GM12878 (cell line): Measurements from ENCODE around the gene CCDC191. TPM values are rescaled to one million over a fixed set of nuclear protein-coding genes. Genes with fewer than 3 reads are reported as not detected.

Experiments
- BACH1 ChIP-seq: fragments of 450-650 bp; IDR thresholded peaks from 2 replicates; pipeline ENCODE4 v1.6.1; 2017; ENCODE audit warnings: mild to moderate bottlenecking, borderline replicate concordance
- CREB1 ChIP-seq: IDR thresholded peaks from 2 replicates; pipeline ENCODE4 v1.6.1; 2012; ENCODE audit warnings: low read depth, mild to moderate bottlenecking, inconsistent platforms
- FOS ChIP-seq: IDR thresholded peaks from 3 replicates; pipeline ENCODE4 v1.6.1; 2011; ENCODE audit warnings: borderline replicate concordance; ENCODE audit not compliant: insufficient read length; ENCODE audit errors: extremely low read depth
- GATAD2B ChIP-seq: fragments of 450-650 bp; conservative IDR thresholded peaks from 2 replicates; pipeline ENCODE4 v1.6.1; 2017; ENCODE audit warnings: low read depth, mild to moderate bottlenecking, moderate library complexity
- KLF5 ChIP-seq: fragments of 450-650 bp; IDR thresholded peaks from 2 replicates; pipeline ENCODE4 v1.6.1; 2014; ENCODE audit warnings: mild to moderate bottlenecking; ENCODE audit not compliant: partially characterized antibody
- NR2F1 ChIP-seq: fragments of 450-650 bp; conservative IDR thresholded peaks from 2 replicates; pipeline ENCODE4 v1.6.1; 2017; ENCODE audit warnings: mild to moderate bottlenecking
- PML ChIP-seq: IDR thresholded peaks from 2 replicates; pipeline ENCODE4 v1.6.1; 2012; ENCODE audit warnings: low read length, inconsistent platforms
- RCOR1 ChIP-seq: conservative IDR thresholded peaks from 2 replicates; pipeline ENCODE4 v1.6.1; 2012; ENCODE audit warnings: low read depth, low read length, improper control_type of control experiment
- RFX5 ChIP-seq: IDR thresholded peaks from 2 replicates; pipeline ENCODE4 v1.6.1; 2011; ENCODE audit warnings: low read depth, low read length, improper control_type of control experiment
- RUNX3 ChIP-seq: IDR thresholded peaks from 2 replicates; pipeline ENCODE4 v1.6.1; 2012; ENCODE audit warnings: low read length, inconsistent platforms
- SP1 ChIP-seq: IDR thresholded peaks from one replicate; pipeline ENCODE4 v1.6.1; 2011; ENCODE audit warnings: low read depth, low read length
- ZBED1 ChIP-seq: IDR thresholded peaks from 2 replicates; pipeline ENCODE4 v1.6.1; 2016; ENCODE audit warnings: borderline replicate concordance
- ZNF217 ChIP-seq: fragments of 450-650 bp; IDR thresholded peaks from 2 replicates; pipeline ENCODE4 v1.6.1; 2017; ENCODE audit warnings: antibody characterized with exemption, mild to moderate bottlenecking
- ZSCAN29 ChIP-seq: fragments of 450-650 bp; IDR thresholded peaks from 2 replicates; pipeline ENCODE4 v1.6.1; 2017; ENCODE audit warnings: mild to moderate bottlenecking, moderate library complexity
- polyA plus RNA-seq, 11 experiments: library from polyadenylated mRNA; depleted of rRNA in 4 of 11; unstranded in 6 of 11; stranded (reverse) in 5 of 11; fragments of >200 nt; fragmentation: Nextera tagmentation in 4 of 11; fragmentation: Illumina TruSeq in 1 of 11; extraction: Ambion mirVana in 4 of 11; extraction: Trizol in 1 of 11; gene quantifications; 1 replicate in 1 of 11; 2 replicates in 10 of 11; pipeline versions ENCODE4 v1.2.1 to v1.2.3, GENCODE V29; 2011 to 2016; ENCODE audit warnings: inconsistent platforms in 2 of 11, missing spikeins in 2 of 11, low read depth in 1 of 11
- total RNA-seq, 4 experiments: library from RNA; depleted of rRNA in 3 of 4; stranded (reverse); fragments of >200 nt in 3 of 4; fragmentation: Illumina TruSeq in 1 of 4; extraction: Trizol in 1 of 4; gene quantifications; 2 replicates each; pipeline versions ENCODE4 v1.2.1 to v1.2.3, GENCODE V29; 2013 to 2021
- TF ChIP-seq, protein P1 (sequence below): IDR thresholded peaks from 2 replicates; pipeline ENCODE4 v1.6.1; 2011; ENCODE audit warnings: borderline replicate concordance, low read depth, mild to moderate bottlenecking, moderate library complexity, low read length; ENCODE audit not compliant: insufficient read depth, poor library complexity, severe bottlenecking
- TF ChIP-seq, protein P2 (sequence below), 3 experiments: IDR thresholded peaks in 2 of 3; conservative IDR thresholded peaks in 1 of 3; 2 replicates each; pipeline ENCODE4 v1.5.1; 2011; ENCODE audit warnings: low read depth in 3 of 3, low read length in 3 of 3, mild to moderate bottlenecking in 3 of 3, control low read depth in 2 of 3, moderate library complexity in 2 of 3, inconsistent platforms in 1 of 3, mixed read lengths in 1 of 3; ENCODE audit not compliant: control insufficient read depth in 2 of 3, insufficient read depth in 1 of 3; ENCODE audit errors: extremely low read depth in 1 of 3
- TF ChIP-seq, protein P3 (sequence below): IDR thresholded peaks from 2 replicates; pipeline ENCODE4 v1.6.1; 2011; ENCODE audit warnings: borderline replicate concordance, low read depth, mild to moderate bottlenecking, moderate library complexity, mixed read lengths, low read length; ENCODE audit not compliant: insufficient read depth; ENCODE audit errors: extremely low read length
- TF ChIP-seq, protein P4 (sequence below): fragments of 450-650 bp; IDR thresholded peaks from 2 replicates; pipeline ENCODE4 v1.6.1; 2017; ENCODE audit warnings: mild to moderate bottlenecking, low read depth, inconsistent platforms; ENCODE audit not compliant: poor library complexity, severe bottlenecking
- TF ChIP-seq, protein P5 (sequence below): fragments of 450-650 bp; IDR thresholded peaks from 2 replicates; pipeline ENCODE4 v1.6.1; 2017; ENCODE audit warnings: mild to moderate bottlenecking
- TF ChIP-seq, protein P6 (sequence below): fragments of 450-650 bp; IDR thresholded peaks from 2 replicates; pipeline ENCODE4 v1.6.1; 2017; ENCODE audit warnings: borderline replicate concordance

CCDC191 gene
- total and polyA plus RNA-seq, 10 of the 15 experiments (the other 5 are each of a cell fraction or from before 2014, with no cell fraction given), result 1.2 to 2.9 (median 1.7) TPM

DNA sequence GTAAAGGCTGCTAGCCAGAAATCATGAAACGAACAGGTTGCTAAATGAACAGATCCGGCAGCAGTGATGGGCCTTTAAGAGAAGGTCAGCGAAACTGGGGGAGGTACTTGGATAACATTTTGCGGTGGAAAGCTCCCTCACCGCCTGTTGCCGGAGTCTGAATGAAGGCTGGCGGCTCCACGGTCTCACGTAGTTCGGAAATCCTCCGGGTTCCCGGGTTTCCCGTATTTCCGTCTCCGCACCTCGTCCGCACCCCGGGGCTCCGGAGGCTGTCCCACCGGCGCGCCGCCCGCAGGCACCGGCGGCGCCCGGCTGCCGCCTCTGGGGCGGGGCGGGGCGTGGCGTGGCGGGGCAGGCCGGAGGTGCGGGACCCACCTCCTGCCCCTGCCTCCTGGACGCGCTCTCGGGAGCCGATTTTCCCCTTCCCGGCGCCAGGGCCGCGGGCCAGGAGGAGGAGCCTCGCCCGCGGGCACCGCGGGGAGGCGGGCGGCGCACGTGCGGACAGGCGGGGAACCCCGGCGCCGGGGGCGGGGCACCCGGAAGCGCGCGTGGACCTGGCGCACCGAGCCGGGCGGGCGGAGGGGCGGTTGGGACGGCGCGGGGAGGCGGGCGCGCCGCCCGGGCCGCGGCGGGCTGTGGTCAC is 108.8 kb downstream of the CCDC191 start, which contains the start of gene ZDHHC23 (continued):
- TF ChIP-seq, protein P1, sequence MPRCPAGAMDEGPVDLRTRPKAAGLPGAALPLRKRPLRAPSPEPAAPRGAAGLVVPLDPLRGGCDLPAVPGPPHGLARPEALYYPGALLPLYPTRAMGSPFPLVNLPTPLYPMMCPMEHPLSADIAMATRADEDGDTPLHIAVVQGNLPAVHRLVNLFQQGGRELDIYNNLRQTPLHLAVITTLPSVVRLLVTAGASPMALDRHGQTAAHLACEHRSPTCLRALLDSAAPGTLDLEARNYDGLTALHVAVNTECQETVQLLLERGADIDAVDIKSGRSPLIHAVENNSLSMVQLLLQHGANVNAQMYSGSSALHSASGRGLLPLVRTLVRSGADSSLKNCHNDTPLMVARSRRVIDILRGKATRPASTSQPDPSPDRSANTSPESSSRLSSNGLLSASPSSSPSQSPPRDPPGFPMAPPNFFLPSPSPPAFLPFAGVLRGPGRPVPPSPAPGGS, result peak; percentile 32
- TF ChIP-seq ZSCAN29 (0 out of 2 replicates have a peak, but pooled peaks have one; percentile 3), RFX5 (no peak), FOS (no peak), PML (no peak), RUNX3 (peak; percentile 22; the same call in 1 of the 2 replicates), GATAD2B (peak; percentile 71), ZNF217 (0 out of 2 replicates have a peak, but pooled peaks have one; percentile 33), KLF5 (no peak), CREB1 (no peak), SP1 (no peak), ZBED1 (no peak), BACH1 (no peak), NR2F1 (peak; percentile 14), RCOR1 (no peak)
- TF ChIP-seq, protein P2, sequence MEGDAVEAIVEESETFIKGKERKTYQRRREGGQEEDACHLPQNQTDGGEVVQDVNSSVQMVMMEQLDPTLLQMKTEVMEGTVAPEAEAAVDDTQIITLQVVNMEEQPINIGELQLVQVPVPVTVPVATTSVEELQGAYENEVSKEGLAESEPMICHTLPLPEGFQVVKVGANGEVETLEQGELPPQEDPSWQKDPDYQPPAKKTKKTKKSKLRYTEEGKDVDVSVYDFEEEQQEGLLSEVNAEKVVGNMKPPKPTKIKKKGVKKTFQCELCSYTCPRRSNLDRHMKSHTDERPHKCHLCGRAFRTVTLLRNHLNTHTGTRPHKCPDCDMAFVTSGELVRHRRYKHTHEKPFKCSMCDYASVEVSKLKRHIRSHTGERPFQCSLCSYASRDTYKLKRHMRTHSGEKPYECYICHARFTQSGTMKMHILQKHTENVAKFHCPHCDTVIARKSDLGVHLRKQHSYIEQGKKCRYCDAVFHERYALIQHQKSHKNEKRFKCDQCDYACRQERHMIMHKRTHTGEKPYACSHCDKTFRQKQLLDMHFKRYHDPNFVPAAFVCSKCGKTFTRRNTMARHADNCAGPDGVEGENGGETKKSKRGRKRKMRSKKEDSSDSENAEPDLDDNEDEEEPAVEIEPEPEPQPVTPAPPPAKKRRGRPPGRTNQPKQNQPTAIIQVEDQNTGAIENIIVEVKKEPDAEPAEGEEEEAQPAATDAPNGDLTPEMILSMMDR (IDR thresholded peaks at IDR 0.05 in 2 of 3, conservative IDR thresholded peaks at IDR 0.05 in 1 of 3; ENCODE audit: control insufficient read depth in 2 of 3, extremely low read depth in 1 of 3, insufficient read depth in 1 of 3, low read depth in 3 of 3, low read length in 3 of 3), result 0 out of 6 replicates have a peak, but pooled peaks of 1 of the 3 experiments have one; percentile 5
- TF ChIP-seq, protein P3, sequence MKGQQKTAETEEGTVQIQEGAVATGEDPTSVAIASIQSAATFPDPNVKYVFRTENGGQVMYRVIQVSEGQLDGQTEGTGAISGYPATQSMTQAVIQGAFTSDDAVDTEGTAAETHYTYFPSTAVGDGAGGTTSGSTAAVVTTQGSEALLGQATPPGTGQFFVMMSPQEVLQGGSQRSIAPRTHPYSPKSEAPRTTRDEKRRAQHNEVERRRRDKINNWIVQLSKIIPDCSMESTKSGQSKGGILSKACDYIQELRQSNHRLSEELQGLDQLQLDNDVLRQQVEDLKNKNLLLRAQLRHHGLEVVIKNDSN, result peak; percentile 20
- TF ChIP-seq, protein P4, sequence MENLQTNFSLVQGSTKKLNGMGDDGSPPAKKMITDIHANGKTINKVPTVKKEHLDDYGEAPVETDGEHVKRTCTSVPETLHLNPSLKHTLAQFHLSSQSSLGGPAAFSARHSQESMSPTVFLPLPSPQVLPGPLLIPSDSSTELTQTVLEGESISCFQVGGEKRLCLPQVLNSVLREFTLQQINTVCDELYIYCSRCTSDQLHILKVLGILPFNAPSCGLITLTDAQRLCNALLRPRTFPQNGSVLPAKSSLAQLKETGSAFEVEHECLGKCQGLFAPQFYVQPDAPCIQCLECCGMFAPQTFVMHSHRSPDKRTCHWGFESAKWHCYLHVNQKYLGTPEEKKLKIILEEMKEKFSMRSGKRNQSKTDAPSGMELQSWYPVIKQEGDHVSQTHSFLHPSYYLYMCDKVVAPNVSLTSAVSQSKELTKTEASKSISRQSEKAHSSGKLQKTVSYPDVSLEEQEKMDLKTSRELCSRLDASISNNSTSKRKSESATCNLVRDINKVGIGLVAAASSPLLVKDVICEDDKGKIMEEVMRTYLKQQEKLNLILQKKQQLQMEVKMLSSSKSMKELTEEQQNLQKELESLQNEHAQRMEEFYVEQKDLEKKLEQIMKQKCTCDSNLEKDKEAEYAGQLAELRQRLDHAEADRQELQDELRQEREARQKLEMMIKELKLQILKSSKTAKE, result no peak
- TF ChIP-seq, protein P5, sequence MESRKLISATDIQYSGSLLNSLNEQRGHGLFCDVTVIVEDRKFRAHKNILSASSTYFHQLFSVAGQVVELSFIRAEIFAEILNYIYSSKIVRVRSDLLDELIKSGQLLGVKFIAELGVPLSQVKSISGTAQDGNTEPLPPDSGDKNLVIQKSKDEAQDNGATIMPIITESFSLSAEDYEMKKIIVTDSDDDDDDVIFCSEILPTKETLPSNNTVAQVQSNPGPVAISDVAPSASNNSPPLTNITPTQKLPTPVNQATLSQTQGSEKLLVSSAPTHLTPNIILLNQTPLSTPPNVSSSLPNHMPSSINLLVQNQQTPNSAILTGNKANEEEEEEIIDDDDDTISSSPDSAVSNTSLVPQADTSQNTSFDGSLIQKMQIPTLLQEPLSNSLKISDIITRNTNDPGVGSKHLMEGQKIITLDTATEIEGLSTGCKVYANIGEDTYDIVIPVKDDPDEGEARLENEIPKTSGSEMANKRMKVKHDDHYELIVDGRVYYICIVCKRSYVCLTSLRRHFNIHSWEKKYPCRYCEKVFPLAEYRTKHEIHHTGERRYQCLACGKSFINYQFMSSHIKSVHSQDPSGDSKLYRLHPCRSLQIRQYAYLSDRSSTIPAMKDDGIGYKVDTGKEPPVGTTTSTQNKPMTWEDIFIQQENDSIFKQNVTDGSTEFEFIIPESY, result no peak
- TF ChIP-seq, protein P6, sequence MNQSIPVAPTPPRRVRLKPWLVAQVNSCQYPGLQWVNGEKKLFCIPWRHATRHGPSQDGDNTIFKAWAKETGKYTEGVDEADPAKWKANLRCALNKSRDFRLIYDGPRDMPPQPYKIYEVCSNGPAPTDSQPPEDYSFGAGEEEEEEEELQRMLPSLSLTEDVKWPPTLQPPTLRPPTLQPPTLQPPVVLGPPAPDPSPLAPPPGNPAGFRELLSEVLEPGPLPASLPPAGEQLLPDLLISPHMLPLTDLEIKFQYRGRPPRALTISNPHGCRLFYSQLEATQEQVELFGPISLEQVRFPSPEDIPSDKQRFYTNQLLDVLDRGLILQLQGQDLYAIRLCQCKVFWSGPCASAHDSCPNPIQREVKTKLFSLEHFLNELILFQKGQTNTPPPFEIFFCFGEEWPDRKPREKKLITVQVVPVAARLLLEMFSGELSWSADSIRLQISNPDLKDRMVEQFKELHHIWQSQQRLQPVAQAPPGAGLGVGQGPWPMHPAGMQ, result no peak
